ENCODE measurements around the gene KIR3DL1.
"Not testable (repeated sequence)": the region's sequence is repeated elsewhere in the genome, so short reads cannot be mapped to it uniquely, and the experiment has no call there.

KIR3DL1 gene

GRCh38 chr19:54817670-54818536, 1.6 kb downstream of the KIR3DL1 start:
- Histone ChIP-seq H3K36me3 (ENCODE audit: control insufficient read depth, insufficient read depth, low read length) (no peaks in the 10 kb centered on the region), H3K4me3 (ENCODE audit: low read depth, low read length) (no peak overlapping the region), H3K27me3 (ENCODE audit: control insufficient read depth, insufficient read depth, low read length) (no peaks in the 10 kb centered on the region), H3K4me1 (ENCODE audit: control insufficient read depth, insufficient read depth, low read length) (no peaks in the 10 kb centered on the region), H3K9ac (ENCODE audit: low read depth, low read length) (no peak overlapping the region), H3K27ac (ENCODE audit: low read depth, low read length) (no peak overlapping the region), H3K9me3 (ENCODE audit: control insufficient read depth, insufficient read depth, low read length) (peaks cover 82% of the 10 kb centered on the region)

GRCh38 chr19:54824416-54824815, 8.1 kb downstream of the KIR3DL1 start:
- not testable (repeated sequence) for H3K36me3 ChIP-seq (ENCODE audit: control insufficient read depth, insufficient read depth, low read length); H3K27ac ChIP-seq (ENCODE audit: low read depth, low read length); H3K4me1 ChIP-seq (ENCODE audit: control insufficient read depth, insufficient read depth, low read length); H3K4me3 ChIP-seq (ENCODE audit: low read depth, low read length); H3K27me3 ChIP-seq (ENCODE audit: control insufficient read depth, insufficient read depth, low read length); H3K9ac ChIP-seq (ENCODE audit: low read depth, low read length)
- H3K9me3 ChIP-seq (ENCODE audit: control insufficient read depth, insufficient read depth, low read length), result peaks cover 50% of the 10 kb centered on the region

GRCh38 chr19:54825326-54825725, 9.1 kb downstream of the KIR3DL1 start:
- H3K36me3 ChIP-seq (ENCODE audit: control insufficient read depth, insufficient read depth, low read length); H3K27me3 ChIP-seq (ENCODE audit: control insufficient read depth, insufficient read depth, low read length); H3K4me1 ChIP-seq (ENCODE audit: control insufficient read depth, insufficient read depth, low read length); H3K9ac ChIP-seq (ENCODE audit: low read depth, low read length); H3K27ac ChIP-seq (ENCODE audit: low read depth, low read length); H3K4me3 ChIP-seq (ENCODE audit: low read depth, low read length): not testable (repeated sequence)
- H3K9me3 ChIP-seq (ENCODE audit: control insufficient read depth, insufficient read depth, low read length), result peaks cover 47% of the 10 kb centered on the region

- H3K4me3 ChIP-seq (ENCODE audit: low read depth, low read length); H3K4me1 ChIP-seq (ENCODE audit: control insufficient read depth, insufficient read depth, low read length); H3K36me3 ChIP-seq (ENCODE audit: control insufficient read depth, insufficient read depth, low read length); H3K9ac ChIP-seq (ENCODE audit: low read depth, low read length); H3K27ac ChIP-seq (ENCODE audit: low read depth, low read length); H3K27me3 ChIP-seq (ENCODE audit: control insufficient read depth, insufficient read depth, low read length): not testable (repeated sequence)
- peaks cover 59% of the 10 kb centered on the region for H3K9me3 ChIP-seq (ENCODE audit: control insufficient read depth, insufficient read depth, low read length)
Observed at GRCh38 chr19:54828064-54828463, 11.8 kb downstream of the KIR3DL1 start.

- H3K9ac ChIP-seq (ENCODE audit: low read depth, low read length); H3K27me3 ChIP-seq (ENCODE audit: control insufficient read depth, insufficient read depth, low read length): not testable (repeated sequence)
- peaks cover 76% of the 10 kb centered on the region for H3K9me3 ChIP-seq (ENCODE audit: control insufficient read depth, insufficient read depth, low read length)
Observed at GRCh38 chr19:54832496-54832895, 16.2 kb downstream of the KIR3DL1 start, which contains the start of gene KIR2DS4. Gene KIR2DS4 (plus strand): TSS chr19:54832676.

GRCh38 chr19:54835126-54835525, 18.9 kb downstream of the KIR3DL1 start:
- peaks cover 83% of the 10 kb centered on the region for H3K9me3 ChIP-seq (ENCODE audit: control insufficient read depth, insufficient read depth, low read length)
- H3K4me3 ChIP-seq (ENCODE audit: low read depth, low read length); H3K27ac ChIP-seq (ENCODE audit: low read depth, low read length); H3K36me3 ChIP-seq (ENCODE audit: control insufficient read depth, insufficient read depth, low read length); H3K9ac ChIP-seq (ENCODE audit: low read depth, low read length); H3K27me3 ChIP-seq (ENCODE audit: control insufficient read depth, insufficient read depth, low read length); H3K4me1 ChIP-seq (ENCODE audit: control insufficient read depth, insufficient read depth, low read length): not testable (repeated sequence)

More at GRCh38 chr19:54832496-54832895, 16.2 kb downstream of the KIR3DL1 start, which contains the start of gene KIR2DS4:
- not testable (repeated sequence) for H3K36me3 ChIP-seq (ENCODE audit: control insufficient read depth, insufficient read depth, low read length); H3K4me3 ChIP-seq (ENCODE audit: low read depth, low read length); H3K4me1 ChIP-seq (ENCODE audit: control insufficient read depth, insufficient read depth, low read length); H3K27ac ChIP-seq (ENCODE audit: low read depth, low read length)

GRCh38 chr19:54837522-54837921, 21.3 kb downstream of the KIR3DL1 start:
- H3K9me3 ChIP-seq (ENCODE audit: control insufficient read depth, insufficient read depth, low read length), result peaks cover 72% of the 10 kb centered on the region
- H3K4me3 ChIP-seq (ENCODE audit: low read depth, low read length); H3K27ac ChIP-seq (ENCODE audit: low read depth, low read length); H3K27me3 ChIP-seq (ENCODE audit: control insufficient read depth, insufficient read depth, low read length); H3K4me1 ChIP-seq (ENCODE audit: control insufficient read depth, insufficient read depth, low read length); H3K36me3 ChIP-seq (ENCODE audit: control insufficient read depth, insufficient read depth, low read length); H3K9ac ChIP-seq (ENCODE audit: low read depth, low read length): not testable (repeated sequence)

GRCh38 chr19:54843171-54843570, 26.9 kb downstream of the KIR3DL1 start:
- H3K9me3 ChIP-seq (ENCODE audit: control insufficient read depth, insufficient read depth, low read length), result peaks cover 65% of the 10 kb centered on the region
- not testable (repeated sequence) for H3K36me3 ChIP-seq (ENCODE audit: control insufficient read depth, insufficient read depth, low read length)

GRCh38 chr19:54850061-54850640, 33.9 kb downstream of the KIR3DL1 start, which contains the start of gene KIR3DL2:
Gene KIR3DL2 (plus strand): TSS chr19:54850443. CDS start chr19:54850476, 33 bp downstream.
- H3K4me3 ChIP-seq (ENCODE audit: low read depth, low read length); H3K4me1 ChIP-seq (ENCODE audit: control insufficient read depth, insufficient read depth, low read length); H3K27ac ChIP-seq (ENCODE audit: low read depth, low read length); H3K36me3 ChIP-seq (ENCODE audit: control insufficient read depth, insufficient read depth, low read length); H3K9ac ChIP-seq (ENCODE audit: low read depth, low read length); H3K27me3 ChIP-seq (ENCODE audit: control insufficient read depth, insufficient read depth, low read length): not testable (repeated sequence)
- H3K9me3 ChIP-seq (ENCODE audit: control insufficient read depth, insufficient read depth, low read length), result peaks cover 73% of the 10 kb centered on the region

More at GRCh38 chr19:54843171-54843570, 26.9 kb downstream of the KIR3DL1 start:
- not testable (repeated sequence) for H3K4me3 ChIP-seq (ENCODE audit: low read depth, low read length); H3K27ac ChIP-seq (ENCODE audit: low read depth, low read length); H3K4me1 ChIP-seq (ENCODE audit: control insufficient read depth, insufficient read depth, low read length); H3K9ac ChIP-seq (ENCODE audit: low read depth, low read length); H3K27me3 ChIP-seq (ENCODE audit: control insufficient read depth, insufficient read depth, low read length)

- H3K9me3 ChIP-seq (ENCODE audit: control insufficient read depth, insufficient read depth, low read length), result peaks cover 68% of the 10 kb centered on the region
- H3K27ac ChIP-seq (ENCODE audit: low read depth, low read length), result no peak overlapping the region
- no peaks in the 10 kb centered on the region for H3K4me1 ChIP-seq (ENCODE audit: control insufficient read depth, insufficient read depth, low read length)
- H3K36me3 ChIP-seq (ENCODE audit: control insufficient read depth, insufficient read depth, low read length), result no peaks in the 10 kb centered on the region
- no peak overlapping the region for H3K4me3 ChIP-seq (ENCODE audit: low read depth, low read length)
- H3K9ac ChIP-seq (ENCODE audit: low read depth, low read length), result no peak overlapping the region
- H3K27me3 ChIP-seq (ENCODE audit: control insufficient read depth, insufficient read depth, low read length), result no peaks in the 10 kb centered on the region
Observed at GRCh38 chr19:54850930-54851329, 34.7 kb downstream of the KIR3DL1 start.

- no peak overlapping the region for H3K9ac ChIP-seq (ENCODE audit: low read depth, low read length)
- no peak overlapping the region for H3K27ac ChIP-seq (ENCODE audit: low read depth, low read length)
- no peak overlapping the region for H3K4me3 ChIP-seq (ENCODE audit: low read depth, low read length)
- H3K27me3 ChIP-seq (ENCODE audit: control insufficient read depth, insufficient read depth, low read length), result no peaks in the 10 kb centered on the region
- no peaks in the 10 kb centered on the region for H3K36me3 ChIP-seq (ENCODE audit: control insufficient read depth, insufficient read depth, low read length)
- peaks cover 67% of the 10 kb centered on the region for H3K9me3 ChIP-seq (ENCODE audit: control insufficient read depth, insufficient read depth, low read length)
- H3K4me1 ChIP-seq (ENCODE audit: control insufficient read depth, insufficient read depth, low read length), result no peaks in the 10 kb centered on the region
Observed at GRCh38 chr19:54851353-54851752, 35.1 kb downstream of the KIR3DL1 start.
